AML-193 (cell line): Measurements from ENCODE around the gene PLCL1.
A peak's percentile ranks its signal among the peaks of the same experiment; 100 is the strongest.

ENCODE experiments used
- DNase-seq, 2 experiments: peaks; one replicate each; lab custom pipeline; 2025; lab: John Stamatoyannopoulos, UW

Gene PLCL1

DNA sequence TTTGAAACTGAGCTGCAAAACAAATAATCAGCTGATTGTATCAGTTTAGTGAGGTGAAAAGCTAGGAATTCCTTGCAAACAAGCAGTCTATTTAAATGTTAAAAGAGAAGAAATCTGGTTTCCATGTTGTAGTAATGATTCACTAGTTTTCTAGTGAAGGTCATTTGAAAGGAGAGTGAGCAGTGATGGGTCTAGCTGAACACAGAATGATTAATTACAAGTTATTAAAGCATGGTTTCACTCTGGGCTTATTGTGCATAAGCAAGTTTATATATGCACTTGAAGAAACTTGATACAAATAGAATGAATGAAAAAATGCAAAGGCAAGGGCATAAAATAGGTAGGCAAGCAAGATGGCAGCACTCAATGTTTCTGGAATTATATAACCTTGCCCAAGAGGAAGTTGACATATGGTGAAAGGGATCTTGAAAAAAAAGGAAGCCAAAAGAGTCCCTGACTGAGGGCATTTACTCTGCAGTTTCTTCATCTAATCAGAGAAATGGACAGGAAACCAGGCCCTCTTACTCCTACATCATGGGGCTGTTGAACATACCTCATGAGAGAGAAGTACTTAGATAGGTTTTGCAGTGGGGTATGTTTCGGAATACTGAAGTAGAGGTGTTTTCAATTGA is 53.2 kb downstream of the PLCL1 start:
- DNase-seq = peak; percentile 86 to 91

GRCh38 chr2:197858607-197859140 is 54.3 kb downstream of the PLCL1 start:
- DNase-seq = no peak

GRCh38 chr2:197862246-197862955 is 58.0 kb downstream of the PLCL1 start:
- no peak for DNase-seq

GRCh38 chr2:197863744-197864143 is 59.4 kb downstream of the PLCL1 start:
- DNase-seq = no peak

DNA sequence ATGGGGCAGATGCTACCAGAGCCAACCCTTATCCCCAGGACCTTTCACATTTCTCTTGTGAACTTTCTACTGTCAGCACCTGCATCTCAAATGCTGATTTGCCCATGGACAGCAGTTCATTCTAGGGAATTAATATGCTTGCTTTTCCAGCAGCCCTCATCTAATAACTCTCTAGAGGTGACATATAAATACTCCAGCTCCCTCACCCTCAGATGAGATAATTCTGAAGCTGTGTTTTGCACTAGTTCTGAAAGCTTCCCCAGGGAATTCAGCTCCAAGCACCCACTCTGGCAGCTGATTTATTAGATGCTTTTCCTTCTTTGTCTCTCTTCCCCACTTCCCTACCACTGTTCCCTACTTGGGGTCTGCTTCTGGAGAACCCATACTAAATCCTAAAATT is 62.1 kb downstream of the PLCL1 start:
- no peak for DNase-seq

DNA sequence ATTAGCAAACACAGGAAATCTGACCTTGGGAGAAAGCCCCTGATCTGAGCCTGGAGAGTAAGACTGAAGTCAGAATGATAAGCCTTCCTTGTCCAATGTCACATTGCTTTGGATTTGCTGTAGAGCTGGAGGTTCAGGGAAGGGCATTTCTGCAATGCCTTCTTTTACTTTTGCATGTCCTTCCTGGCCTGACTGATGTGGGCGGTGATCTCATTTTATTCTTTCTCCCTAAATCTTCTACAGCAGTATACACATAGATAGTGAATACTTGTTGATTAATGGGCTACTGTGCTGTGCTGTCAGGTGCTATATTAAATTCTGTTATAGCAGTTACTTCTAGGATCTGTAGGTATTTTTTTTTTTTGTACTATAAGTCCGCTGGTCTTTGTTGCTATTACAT is 62.6 kb downstream of the PLCL1 start:
- DNase-seq = no peak

- DNase-seq = no peak
Measured at GRCh38 chr2:197867624-197868023, 63.2 kb downstream of the PLCL1 start.

DNA sequence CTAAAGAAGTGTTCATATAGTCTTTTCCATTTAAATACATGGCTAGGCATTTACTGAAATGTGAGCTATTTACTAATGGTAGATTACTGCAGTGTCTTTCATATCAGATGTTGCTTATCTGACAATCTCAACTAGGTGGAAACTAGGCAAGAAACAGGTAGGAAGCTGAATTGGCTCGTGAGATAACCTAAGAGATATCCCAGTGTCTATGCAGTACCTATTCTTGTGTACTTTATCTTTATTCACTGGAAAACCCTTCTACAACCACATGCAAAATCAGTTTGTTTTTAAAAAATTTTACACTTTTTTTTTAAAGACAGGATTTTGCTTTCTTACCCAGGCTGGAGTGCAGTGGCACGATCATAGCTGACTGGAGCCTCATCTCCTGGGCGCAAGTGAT is 63.8 kb downstream of the PLCL1 start:
- DNase-seq = no peak

DNA sequence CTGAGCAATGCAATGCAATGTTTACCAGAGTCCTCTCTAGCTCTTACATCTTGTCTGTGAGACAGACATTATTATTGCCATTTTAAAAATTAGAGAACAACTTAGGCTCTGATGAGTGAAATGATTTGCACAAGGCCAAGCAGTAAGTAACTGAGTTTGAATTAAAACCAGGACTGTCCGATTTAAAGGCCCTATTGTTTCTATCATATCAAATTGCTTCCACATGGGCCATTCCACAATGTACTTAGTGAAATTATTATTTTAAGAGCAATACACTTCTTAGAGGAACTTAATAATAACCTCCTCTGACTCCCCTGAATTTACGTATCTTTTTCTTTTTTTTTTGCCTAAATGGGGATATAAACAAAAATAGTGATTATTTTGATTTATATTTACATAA is 64.6 kb downstream of the PLCL1 start:
- DNase-seq = no peak

DNA sequence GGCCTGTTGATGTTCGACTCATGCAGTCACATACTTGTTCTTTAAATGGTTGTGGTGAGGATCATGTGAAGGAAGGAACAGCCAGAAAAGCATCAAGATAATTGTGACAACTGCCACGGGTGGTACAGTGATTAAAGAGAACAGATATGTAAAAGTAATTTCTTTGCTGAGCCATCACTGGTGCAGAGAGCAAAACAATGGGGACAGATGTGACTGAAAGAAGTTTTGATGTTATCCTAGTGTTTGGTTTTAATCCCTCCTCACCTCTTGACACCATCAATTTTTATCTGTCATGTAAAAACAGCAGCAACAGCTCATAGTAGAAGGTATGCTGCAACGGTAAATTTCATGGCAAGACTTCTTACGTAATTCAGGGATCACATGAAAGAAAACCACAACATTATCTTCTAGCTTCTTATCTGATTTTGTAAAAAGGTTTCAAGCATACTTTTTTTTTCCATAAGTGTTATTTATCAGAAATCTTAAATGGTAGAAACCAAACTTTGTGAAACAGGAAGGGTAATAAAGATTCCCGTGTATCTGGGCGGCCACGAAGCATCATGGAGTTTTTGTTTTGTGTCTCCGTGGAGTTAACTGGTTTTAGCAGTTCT is 65.2 kb downstream of the PLCL1 start:
- peak; percentile 25 to 40 for DNase-seq

GRCh38 chr2:197870137-197870536 is 65.7 kb downstream of the PLCL1 start:
- peak in 1 of 2 experiments; percentile 2 for DNase-seq

- no peak for DNase-seq
Measured at GRCh38 chr2:197871780-197872456, 67.5 kb downstream of the PLCL1 start.

GRCh38 chr2:197873293-197873701 is 68.9 kb downstream of the PLCL1 start:
- peak in 1 of 2 experiments; percentile 2 for DNase-seq

- no peak for DNase-seq
Measured at GRCh38 chr2:197875763-197876162, 71.4 kb downstream of the PLCL1 start.

- no peak for DNase-seq
Measured at GRCh38 chr2:197876524-197876923, 72.1 kb downstream of the PLCL1 start.

DNA sequence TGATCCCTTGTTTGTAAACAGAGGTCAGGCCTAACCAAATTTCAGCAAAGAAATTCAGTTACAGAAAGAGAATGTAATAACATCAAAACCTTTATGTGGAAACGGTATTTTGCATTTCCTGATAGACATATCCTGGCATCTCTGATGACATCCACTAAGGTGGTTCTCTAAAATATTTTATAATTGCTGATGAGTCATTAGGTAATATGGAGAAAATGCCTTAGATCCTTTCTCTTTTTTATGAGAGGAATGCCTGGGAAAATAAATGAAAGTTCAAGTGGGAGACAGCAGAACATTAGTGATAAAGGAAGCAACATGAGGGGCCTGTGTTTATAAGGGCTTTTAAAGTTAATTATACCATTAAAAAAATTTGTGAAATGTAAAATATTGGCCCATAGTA is 72.6 kb downstream of the PLCL1 start:
- DNase-seq = no peak

DNA sequence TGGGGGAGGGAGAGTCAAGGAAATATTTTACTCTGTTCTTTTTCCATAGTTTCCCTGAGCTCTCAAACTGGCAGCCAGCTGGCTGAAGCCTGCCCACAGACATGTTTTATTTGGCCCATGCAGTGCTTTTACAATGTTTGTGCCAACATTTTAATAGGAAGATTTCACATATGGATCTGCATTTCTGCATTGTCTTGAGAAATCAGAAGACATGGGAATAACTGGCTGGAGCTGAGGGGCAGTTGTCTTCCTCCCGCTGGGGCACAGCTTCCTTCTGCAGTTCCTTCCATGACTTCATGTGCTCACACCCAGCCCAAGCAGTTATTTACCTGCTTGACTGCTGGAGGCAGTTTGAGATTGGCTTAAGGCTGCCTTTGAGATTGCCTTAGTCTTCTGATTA is 74.4 kb downstream of the PLCL1 start:
- no peak for DNase-seq

DNA sequence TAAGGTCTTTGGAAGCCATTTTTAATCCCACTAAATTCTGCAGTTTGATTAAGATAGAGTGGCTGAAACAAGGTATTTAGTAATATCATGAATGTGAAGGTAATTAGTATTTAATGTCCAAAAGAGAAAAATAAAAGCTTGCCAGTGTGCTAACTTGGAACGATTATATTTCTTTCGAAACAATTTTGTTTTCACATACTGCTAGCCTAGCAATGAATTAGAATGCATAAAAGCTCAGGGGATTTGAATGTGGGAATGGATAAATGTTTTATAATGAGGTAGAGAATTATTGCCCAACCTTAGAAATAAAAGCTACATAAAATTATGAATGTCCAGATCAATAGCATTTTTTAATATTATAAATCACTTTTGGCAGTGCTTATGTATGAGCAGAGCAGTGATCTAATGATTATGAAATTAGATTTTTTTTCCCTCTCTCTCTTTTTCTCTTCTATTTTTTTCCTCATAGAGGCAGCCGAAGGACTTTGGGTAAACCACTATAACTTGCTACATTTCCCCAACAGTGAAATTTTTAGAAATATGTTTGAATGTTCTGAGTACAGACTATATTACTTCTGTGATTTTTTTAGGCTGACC is 75.5 kb downstream of the PLCL1 start:
- DNase-seq = no peak

- DNase-seq = no peak
Measured at GRCh38 chr2:197883354-197884032, 79.1 kb downstream of the PLCL1 start.

DNA sequence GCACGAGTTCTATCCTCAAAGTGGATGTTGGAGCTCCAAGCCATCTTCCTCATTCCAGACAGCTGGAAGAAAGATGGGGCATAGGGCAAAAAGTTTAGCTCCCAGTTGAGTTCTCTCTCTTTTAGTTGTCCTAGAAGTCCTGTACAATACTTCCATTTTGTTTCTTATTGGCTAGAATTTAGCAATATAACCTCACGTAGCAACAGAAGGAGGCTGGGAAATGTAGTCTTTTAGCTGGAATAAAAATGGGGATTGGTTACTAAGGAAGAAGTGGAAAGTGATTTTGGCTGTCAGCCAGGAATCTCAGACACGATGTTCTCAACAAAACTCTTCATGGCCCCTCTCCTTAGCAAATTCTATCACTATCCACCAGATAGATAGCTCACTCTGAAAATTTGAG is 79.9 kb downstream of the PLCL1 start:
- DNase-seq = no peak

- no peak for DNase-seq
Measured at GRCh38 chr2:197885126-197885525, 80.7 kb downstream of the PLCL1 start.

- no peak for DNase-seq
Measured at GRCh38 chr2:197885587-197885986, 81.2 kb downstream of the PLCL1 start.
